Heart right ventricle (tissue), 16 donors: ENCODE measurements around the gene IQCC. TPM values are rescaled to one million over a fixed set of nuclear protein-coding genes. Genes with fewer than 3 reads are reported as not detected.

ENCODE experiments used
- ATAC-seq, 8 donors: fragments of 200-7000 bp; cut with Tn5 transposase; one replicate each; pipeline ENCODE4 v1.9.1; 2020; ENCODE audit warnings: mild to moderate bottlenecking in 8 of 8, moderate library complexity in 8 of 8, moderate number of reproducible peaks in 1 of 8
- DNase-seq, 2 donors: peaks; one replicate each; pipeline ENCODE4 v3.0.0-alpha.2; 2020
- H3K27ac ChIP-seq, 10 donors: fragments of 200-600 bp; sonication (generic) in 2 of 10; one replicate each; pipeline versions ENCODE4 v1.5.0 to v1.8.0; 2020 to 2022; ENCODE audit warnings: mild to moderate bottlenecking in 3 of 10
- H3K27me3 ChIP-seq, 7 donors: fragments of 200-600 bp; one replicate each; pipeline ENCODE4 v1.8.0; 2021 to 2022; ENCODE audit warnings: mild to moderate bottlenecking in 2 of 7
- H3K36me3 ChIP-seq, 9 donors: fragments of 200-600 bp; sonication (generic) in 1 of 9; one replicate each; pipeline versions ENCODE4 v1.5.0 to v1.8.0; 2020 to 2022; ENCODE audit warnings: mild to moderate bottlenecking in 2 of 9
- H3K4me1 ChIP-seq, 9 donors: fragments of 200-600 bp; sonication (generic) in 1 of 9; one replicate each; pipeline versions ENCODE4 v1.5.0 to v1.8.0; 2020 to 2022; ENCODE audit warnings: mild to moderate bottlenecking in 4 of 9
- H3K4me3 ChIP-seq, 10 donors: fragments of 200-600 bp; sonication (generic) in 2 of 10; one replicate each; pipeline versions ENCODE4 v1.5.0 to v1.8.0; 2020 to 2022; ENCODE audit warnings: mild to moderate bottlenecking in 7 of 10, moderate library complexity in 2 of 10
- H3K9me3 ChIP-seq, 11 donors: fragments of 200-600 bp in 10 of 11; sonication (generic) in 2 of 11; one replicate each; pipeline versions ENCODE4 v1.5.0 to v1.8.0; 2013 to 2022; ENCODE audit warnings: mild to moderate bottlenecking in 2 of 11, control low read depth in 1 of 11, moderate library complexity in 1 of 11
- CTCF ChIP-seq, 9 donors: fragments of 200-600 bp; sonication (generic) in 2 of 9; IDR thresholded peaks; one replicate each; pipeline versions ENCODE4 v1.5.0 to v1.8.0; 2021 to 2022; ENCODE audit warnings: antibody characterized with exemption in 9 of 9, mild to moderate bottlenecking in 5 of 9, moderate library complexity in 1 of 9
- WGBS, 2 donors: extraction: QIAGEN DNeasy Blood & Tissue Kit; methylation state at CpG; one replicate each; pipeline ENCODE4 v1.1.7; 2013; ENCODE audit warnings: inconsistent platforms in 1 of 2; 5-methylcytosine and 5-hydroxymethylcytosine counted together
- intact Hi-C, 10 donors: fragments of 100-400 bp; cut with DNase I; formaldehyde crosslinking; loops; one replicate each; pipeline versions ENCODE4 v1.11.1 to v1.14.2; 2022
- polyA plus RNA-seq, 2 donors: library from polyadenylated mRNA; stranded (reverse); fragments of 200-250 nt; gene quantifications; one replicate each; pipeline ENCODE4 v1.2.3, GENCODE V29; 2013
- total RNA-seq, 10 donors: library from RNA; stranded (reverse); fragmentation: NEBNext Ultra II Directional in 3 of 10; extraction: Animal tissue kit (Norgen Biotek cat#: 25700) in 3 of 10; gene quantifications; one replicate each; pipeline versions ENCODE4 v1.2.1 to v1.2.4, GENCODE V29; 2021 to 2023
- donor health status: Arrhythmogenic right ventricular cardiomyopathy.
- donor health status: ischemic (EF 13 %, LVEDD 7.1; RV severe dilation, severe dysfunction).
- donor health status: healthy with polysubstance abuse.
- donor health status: DM: no; HTN: yes; CAD: no.
- donor health status: DM: no; HTN: no; CAD: no.
- donor health status: ischemic (EF 25% LVEDD 6.9; RV normal size, moderate dysfunction).
- donor health status: ischemic (EF 25% LVEDD 5.7; RV mildly dilated, moderate dysfunction).
- donor health status: healthy.
- donor health status: DM: yes; HTN: yes; CAD: no.
- donor health status: Ischemic cardiomyopathy.
- donor health status: ischemic (EF 35%, LVEDD 5.7; RV mildly dilated, moderate dysfunction).
- donor health status: nonischemic (EF 11% LVEDD 7.7; RV severe dilation, severe dysfunction).
- donor health status: DM: yes; HTN: yes; CAD: no.
- donor health status: PGD.
- donor health status: ischemic (EF 29% LVEDD 5.4; RV normal size, mild dysfunction).
- donor health status: nonischemic (EF 23%, LVEDD 6.1; RV moderate dilation, normal function).

Gene IQCC
- total and polyA plus RNA-seq, 12 donors = 0.34 to 2.0 (median 0.90) TPM

- Histone ChIP-seq H3K27ac (peak overlapping the region in 1 of 10 donors; percentile 92), H3K36me3 (no peaks in the 10 kb centered on the region), H3K9me3 (no peaks in the 10 kb centered on the region), H3K27me3 (peaks cover 0 to 6% (median 0%) of the 10 kb centered on the region in 7 donors), H3K4me3 (peak overlapping the region in 1 of 10 donors; percentile 54), H3K4me1 (peaks cover 4 to 31% (median 26%) of the 10 kb centered on the region in 9 donors)
- DNase-seq (no peak), ATAC-seq (no peak)
- intact Hi-C loops = no loop called here
- no peak for TF ChIP-seq CTCF (IDR thresholded peaks at IDR 0.05)
- 92 to 93% methylated on average over 10 of the region's 10 CpGs for WGBS, 2 donors
Measured at GRCh38 chr1:32255072-32256071, 49.9 kb downstream of the IQCC start.

- no peak for DNase-seq
- no peaks in the 10 kb centered on the region for H3K36me3 ChIP-seq
- TF ChIP-seq CTCF (IDR thresholded peaks at IDR 0.05) = no peak
- peak overlapping the region in 1 of 10 donors; percentile 92 for H3K27ac ChIP-seq
- H3K4me3 ChIP-seq = peak overlapping the region in 1 of 10 donors; percentile 54
- H3K9me3 ChIP-seq = no peaks in the 10 kb centered on the region
- intact Hi-C loops = no loop called here
- WGBS, 2 donors = 83 to 88% methylated on average over 9 of the region's 9 CpGs
- ATAC-seq = no peak
- H3K27me3 ChIP-seq = peaks cover 0 to 6% (median 0%) of the 10 kb centered on the region in 7 donors
- H3K4me1 ChIP-seq = peaks cover 0 to 18% (median 13%) of the 10 kb centered on the region in 9 donors
Measured at GRCh38 chr1:32256473-32257226, 51.2 kb downstream of the IQCC start.

GRCh38 chr1:32257227-32257508 lies 51.7 kb downstream of the IQCC start:
- intact Hi-C loops = no loop called here
- Histone ChIP-seq H3K9me3 (no peaks in the 10 kb centered on the region), H3K4me1 (peaks cover 0 to 14% (median 9%) of the 10 kb centered on the region in 9 donors), H3K27me3 (peaks cover 0 to 6% (median 0%) of the 10 kb centered on the region in 7 donors), H3K27ac (peak overlapping the region in 1 of 10 donors; percentile 92), H3K36me3 (no peaks in the 10 kb centered on the region), H3K4me3 (no peak overlapping the region)
- ATAC-seq (no peak), DNase-seq (no peak)
- no peak for TF ChIP-seq CTCF (IDR thresholded peaks at IDR 0.05)
- 94 to 98% methylated on average over 6 of the region's 6 CpGs for WGBS, 2 donors

Other genes starting within 250 kb of the IQCC start
- gene KHDRBS1, start 191.8 kb upstream of the IQCC start, total RNA-seq = 10 to 100 TPM; 64.6 to 78.3 (median 67.1) TPM
- gene KHDRBS1, start 191.8 kb upstream of the IQCC start, polyA plus RNA-seq = 10 to 100 TPM; 33.2 to 41.2 TPM
- gene TMEM39B, start 132.7 kb upstream of the IQCC start, total RNA-seq = 10 to 100 TPM in 1 of 10 donors, 1 to 10 TPM in 9; 4.8 to 15.5 (median 6.5) TPM
- gene TMEM39B, start 132.7 kb upstream of the IQCC start, polyA plus RNA-seq = 1 to 10 TPM; 7.2 to 7.5 TPM
- 10 to 100 TPM; 73.0 to 92.5 (median 82.6) TPM for gene KPNA6, start 97.6 kb upstream of the IQCC start, total RNA-seq
- 10 to 100 TPM; 10.2 to 11.3 TPM for gene KPNA6, start 97.6 kb upstream of the IQCC start, polyA plus RNA-seq
- gene TXLNA, start 26.0 kb upstream of the IQCC start, total RNA-seq = 10 to 100 TPM; 13.7 to 28.9 (median 17.3) TPM
- gene TXLNA, start 26.0 kb upstream of the IQCC start, polyA plus RNA-seq = 10 to 100 TPM in 1 of 2 donors, 1 to 10 TPM in 1; 7.5 to 11.7 TPM
- gene CCDC28B, start 5.1 kb upstream of the IQCC start, total RNA-seq = 10 to 100 TPM; 11.8 to 25.5 (median 16.3) TPM
- gene CCDC28B, start 5.1 kb upstream of the IQCC start, polyA plus RNA-seq = 10 to 100 TPM; 21.3 to 42.7 TPM
- gene DCDC2B, start 3.4 kb downstream of the IQCC start, total RNA-seq = not detected
- gene DCDC2B, start 3.4 kb downstream of the IQCC start, polyA plus RNA-seq = not detected
- 10 to 100 TPM in 6 of 10 donors, 1 to 10 TPM in 4; 8.1 to 12.8 (median 11.1) TPM for gene TMEM234, start 16.7 kb downstream of the IQCC start, total RNA-seq
- gene TMEM234, start 16.7 kb downstream of the IQCC start, polyA plus RNA-seq = 10 to 100 TPM; 14.9 to 19.6 TPM
- 100 to 1,000 TPM in 7 of 10 donors, 10 to 100 TPM in 3; 90.3 to 138 (median 103) TPM for gene EIF3I, start 16.7 kb downstream of the IQCC start, total RNA-seq
- 100 to 1,000 TPM; 140 to 342 TPM for gene EIF3I, start 16.7 kb downstream of the IQCC start, polyA plus RNA-seq
- gene FAM167B, start 41.6 kb downstream of the IQCC start, total RNA-seq = 10 to 100 TPM in 1 of 10 donors, 1 to 10 TPM in 9; 1.0 to 12.5 (median 3.9) TPM
- gene FAM167B, start 41.6 kb downstream of the IQCC start, polyA plus RNA-seq = 10 to 100 TPM; 13.5 to 17.3 TPM
- gene LCK, start 45.6 kb downstream of the IQCC start, total RNA-seq = 1 to 10 TPM in 4 of 10 donors, under 1 TPM in 6; 0.25 to 7.1 (median 0.86) TPM
- under 1 TPM; 0.29 to 0.39 TPM for gene LCK, start 45.6 kb downstream of the IQCC start, polyA plus RNA-seq
- gene HDAC1, start 86.4 kb downstream of the IQCC start, total RNA-seq = 10 to 100 TPM; 27.5 to 43.5 (median 33.0) TPM
- 10 to 100 TPM; 29.6 to 33.9 TPM for gene HDAC1, start 86.4 kb downstream of the IQCC start, polyA plus RNA-seq
- gene MARCKSL1, start 130.6 kb downstream of the IQCC start, total RNA-seq = 10 to 100 TPM in 8 of 10 donors, 1 to 10 TPM in 2; 6.3 to 27.4 (median 13.2) TPM
- gene MARCKSL1, start 130.6 kb downstream of the IQCC start, polyA plus RNA-seq = 10 to 100 TPM; 21.1 to 61.1 TPM
- 1 to 10 TPM in 9 of 10 donors, under 1 TPM in 1; 0.93 to 5.2 (median 2.2) TPM for gene FAM229A, start 156.8 kb downstream of the IQCC start, total RNA-seq
- 10 to 100 TPM in 1 of 2 donors, 1 to 10 TPM in 1; 2.8 to 13.4 TPM for gene FAM229A, start 156.8 kb downstream of the IQCC start, polyA plus RNA-seq
- gene TSSK3, start 156.9 kb downstream of the IQCC start, total RNA-seq = 1 to 10 TPM in 7 of 10 donors, under 1 TPM in 3; 0.47 to 5.8 (median 1.7) TPM
- 1 to 10 TPM in 1 of 2 donors, under 1 TPM in 1; 0.10 to 4.4 TPM for gene TSSK3, start 156.9 kb downstream of the IQCC start, polyA plus RNA-seq
- 10 to 100 TPM; 37.2 to 49.4 (median 45.9) TPM for gene BSDC1, start 188.8 kb downstream of the IQCC start, total RNA-seq
- gene BSDC1, start 188.8 kb downstream of the IQCC start, polyA plus RNA-seq = 10 to 100 TPM; 21.4 to 24.1 TPM